Effector memory CD8-positive, alpha-beta T cell (primary cell): ENCODE results near the gene CDC37.
"Not testable (repeated sequence)": the region's sequence is repeated elsewhere in the genome, so short reads cannot be mapped to it uniquely, and the experiment has no call there.

Experiments used
- ATAC-seq: fragments of 150-1000 bp; cut with Tn5 transposase; replicated peaks from 2 replicates; pipeline ENCODE4 v1.10.0; 2021; ENCODE audit warnings: mild to moderate bottlenecking, moderate library complexity
- DNase-seq, 3 experiments: peaks; one replicate each; pipeline ENCODE4 v3.0.0; 2021
- H3K27ac Mint-ChIP-seq, 2 donors: one replicate each; pipeline ENCODE4 v1.8.0; 2022; ENCODE audit warnings: mild to moderate bottlenecking in 2 of 2, mixed read lengths in 2 of 2, moderate library complexity in 2 of 2
- H3K27me3 Mint-ChIP-seq, 2 donors: one replicate each; pipeline ENCODE4 v1.8.0; 2022; ENCODE audit warnings: mixed read lengths in 2 of 2
- H3K36me3 Mint-ChIP-seq: one replicate; pipeline ENCODE4 v1.8.0; 2022; ENCODE audit warnings: mild to moderate bottlenecking, moderate library complexity, mixed read lengths; ENCODE audit not compliant: insufficient read depth
- H3K4me1 Mint-ChIP-seq, 2 donors: one replicate each; pipeline ENCODE4 v1.8.0; 2022; ENCODE audit warnings: low read depth in 2 of 2, mixed read lengths in 2 of 2
- H3K4me3 Mint-ChIP-seq, 2 donors: one replicate each; pipeline ENCODE4 v1.8.0; 2022; ENCODE audit warnings: mild to moderate bottlenecking in 2 of 2, mixed read lengths in 2 of 2, moderate library complexity in 2 of 2
- H3K9me3 Mint-ChIP-seq, 2 donors: one replicate each; pipeline ENCODE4 v1.8.0; 2022; ENCODE audit warnings: mixed read lengths in 2 of 2

The CDC37 gene

DNA sequence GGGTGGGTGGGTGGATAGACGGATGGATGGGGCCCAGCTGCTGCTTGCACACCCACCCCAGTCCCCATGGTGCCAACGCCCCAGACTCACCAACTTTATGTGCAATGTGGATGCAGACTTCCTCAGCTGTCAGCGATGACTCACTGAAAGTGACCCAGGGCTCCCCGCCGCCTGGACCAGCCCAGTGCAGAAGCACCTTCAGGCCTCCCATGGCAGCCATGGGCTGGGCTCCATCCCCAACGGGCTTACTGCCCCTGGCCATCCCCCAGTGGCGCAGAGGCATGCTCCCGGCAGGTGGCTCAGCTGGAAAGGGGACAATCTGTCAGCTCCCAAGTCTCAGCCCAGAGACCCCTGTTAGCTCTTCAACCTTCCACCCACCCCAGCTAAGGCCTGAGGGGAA lies 25.2 kb downstream of the CDC37 start:
- peaks cover 20 to 22% of the 10 kb centered on the region in 2 donors for H3K4me1 Mint-ChIP-seq
- H3K4me3 Mint-ChIP-seq, result no peak overlapping the region
- no peak for DNase-seq
- ATAC-seq, result no peak
- no peaks in the 10 kb centered on the region for H3K9me3 Mint-ChIP-seq
- no peaks in the 10 kb centered on the region for H3K27me3 Mint-ChIP-seq
- peaks cover 59% of the 10 kb centered on the region for H3K36me3 Mint-ChIP-seq
- peak overlapping the region in 1 of 2 donors; percentile 52 for H3K27ac Mint-ChIP-seq

DNA sequence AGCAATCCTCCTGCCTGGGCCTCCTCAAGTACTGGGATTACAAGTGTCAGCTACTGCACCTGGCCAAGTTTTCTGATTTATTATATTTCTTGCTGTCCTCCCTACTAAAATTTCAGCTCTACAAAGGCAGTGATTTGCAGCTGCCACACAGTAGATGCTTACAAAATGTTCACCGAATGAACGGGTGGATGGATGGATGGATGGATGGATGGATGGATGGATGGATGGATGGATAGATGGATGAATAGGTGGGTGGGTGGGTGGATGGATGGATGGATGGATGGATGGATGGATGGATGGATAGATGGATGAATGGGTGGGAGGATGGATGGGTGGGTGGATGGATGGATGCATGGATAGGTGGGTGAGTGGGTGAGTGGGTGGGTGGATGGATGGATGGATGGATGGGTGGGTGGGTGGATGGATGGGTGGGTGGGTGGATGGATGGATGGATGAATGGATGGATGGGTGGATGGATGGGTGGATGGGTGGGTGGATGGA lies 26.2 kb downstream of the CDC37 start:
- Mint-ChIP-seq H3K27ac (peak overlapping the region in 1 of 2 donors; percentile 60), H3K36me3 (peaks cover 67% of the 10 kb centered on the region), H3K4me1 (peaks cover 20 to 22% of the 10 kb centered on the region in 2 donors)
- DNase-seq, H3K27me3 Mint-ChIP-seq, H3K9me3 Mint-ChIP-seq, H3K4me3 Mint-ChIP-seq, ATAC-seq: not testable (repeated sequence)

DNA sequence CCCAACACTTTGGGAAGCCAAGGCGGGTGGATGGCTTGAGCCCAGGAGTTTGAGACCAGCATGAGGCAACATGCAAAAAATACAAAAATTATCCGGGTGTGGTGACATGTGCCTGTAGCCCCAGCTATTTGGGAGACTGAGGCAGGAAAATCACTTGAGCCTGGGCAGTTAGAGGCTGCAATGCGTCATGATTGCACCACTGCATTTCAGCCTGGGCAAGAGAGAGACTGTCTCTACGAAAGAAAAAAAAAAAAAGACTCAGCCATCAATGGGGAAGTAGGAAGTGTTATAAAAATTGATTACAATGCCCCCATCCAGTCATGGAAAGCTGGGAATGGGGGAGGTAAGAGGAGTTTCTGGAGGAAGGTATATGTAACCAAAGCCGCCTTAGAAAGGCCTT lies 28.4 kb downstream of the CDC37 start:
- Mint-ChIP-seq H3K4me1 (peaks cover 12 to 16% of the 10 kb centered on the region in 2 donors), H3K36me3 (peaks cover 61% of the 10 kb centered on the region), H3K27ac (no peak overlapping the region), H3K9me3 (no peaks in the 10 kb centered on the region), H3K27me3 (no peaks in the 10 kb centered on the region), H3K4me3 (no peak overlapping the region)
- ATAC-seq (no peak), DNase-seq (no peak)

DNA sequence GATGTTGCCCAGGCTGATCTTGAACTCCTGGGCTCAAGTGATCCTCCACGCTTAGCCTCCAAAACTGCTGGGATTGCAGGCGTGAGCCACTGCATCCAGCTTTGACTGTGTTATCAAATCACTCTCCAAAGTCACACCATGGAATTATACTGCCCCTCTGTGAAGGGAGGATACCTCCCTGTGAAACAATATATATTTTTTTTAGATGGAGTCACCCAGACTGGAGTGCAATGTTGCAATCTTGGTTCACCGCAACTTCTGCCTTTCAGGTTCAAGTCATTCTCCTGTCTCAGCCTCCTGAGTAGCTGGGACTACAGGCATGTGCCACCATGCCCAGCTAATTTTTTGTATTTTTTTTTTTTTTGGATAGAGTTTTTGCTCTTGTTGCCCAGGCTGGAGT lies 30.7 kb downstream of the CDC37 start:
- Mint-ChIP-seq H3K4me1 (peaks cover 7 to 9% of the 10 kb centered on the region in 2 donors), H3K36me3 (peaks cover 75% of the 10 kb centered on the region), H3K27me3 (no peaks in the 10 kb centered on the region), H3K9me3 (no peaks in the 10 kb centered on the region), H3K27ac (peak overlapping the region in 1 of 2 donors; percentile 74), H3K4me3 (no peak overlapping the region)
- no peak for DNase-seq
- ATAC-seq, result no peak

DNA sequence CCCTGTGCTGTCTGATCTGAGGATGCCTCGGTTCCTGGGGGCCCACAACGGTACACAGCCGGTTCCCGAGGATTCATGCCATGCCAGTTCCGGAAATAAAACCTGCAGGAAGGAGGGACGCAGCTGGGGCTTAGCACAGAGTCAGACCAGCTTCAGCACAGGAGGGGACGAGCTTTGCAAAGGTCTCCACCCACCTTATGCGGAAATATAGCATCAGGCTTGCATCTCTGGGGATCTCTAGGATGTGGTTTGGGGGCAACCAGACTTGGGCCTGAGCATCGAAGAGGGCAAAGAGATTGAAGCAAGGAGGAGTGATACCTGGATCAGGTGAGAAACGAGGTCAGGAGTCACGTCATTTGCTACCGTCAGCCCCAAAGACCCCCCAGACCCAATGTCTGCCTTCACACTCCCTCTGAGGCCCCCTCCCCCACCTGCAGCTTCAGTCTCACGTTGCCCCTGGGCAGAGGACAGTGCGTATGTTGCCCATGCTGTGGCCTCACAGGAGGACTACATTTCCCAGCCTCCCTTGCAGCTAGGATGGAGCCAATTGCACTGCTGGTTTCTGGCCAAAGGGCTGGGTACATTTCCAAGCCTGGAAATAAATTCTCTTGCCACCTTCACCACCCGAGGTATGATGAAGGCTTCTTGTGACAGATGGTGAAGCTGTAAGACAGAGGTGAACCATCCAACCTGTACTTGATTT lies 35.1 kb downstream of the CDC37 start:
- no peak for ATAC-seq
- Mint-ChIP-seq H3K36me3 (peaks cover 77% of the 10 kb centered on the region), H3K9me3 (no peaks in the 10 kb centered on the region), H3K27me3 (no peaks in the 10 kb centered on the region), H3K4me1 (peaks cover 0 to 3% of the 10 kb centered on the region in 2 donors), H3K4me3 (no peak overlapping the region), H3K27ac (peak overlapping the region in 1 of 2 donors; percentile 71)
- DNase-seq, result no peak

DNA sequence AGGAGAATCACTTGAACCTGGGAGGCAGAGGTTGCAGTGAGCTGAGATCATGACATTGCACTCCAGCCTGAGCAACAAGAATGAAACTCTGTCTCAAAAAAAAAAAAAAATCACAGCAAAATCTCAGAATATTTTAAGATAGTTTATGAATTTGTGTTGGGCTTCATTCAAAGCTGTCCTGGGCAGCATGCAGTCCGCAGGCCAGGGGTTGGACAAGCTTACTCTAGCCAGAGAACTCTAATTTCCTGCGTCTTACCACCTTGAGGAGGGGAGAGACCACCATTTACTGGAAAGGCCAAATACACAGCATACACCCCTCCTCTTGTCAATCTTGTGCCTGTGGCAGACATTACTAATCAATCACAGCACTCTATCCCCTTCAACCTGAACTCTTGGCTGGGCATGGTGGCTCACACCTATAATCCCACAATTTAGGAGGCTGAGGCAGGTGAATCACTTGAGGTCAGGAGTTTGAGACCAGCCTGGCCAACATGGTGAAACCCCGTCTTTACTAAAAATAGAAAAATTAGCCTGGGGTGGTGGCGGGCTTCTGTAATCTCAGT lies 36.3 kb downstream of the CDC37 start:
- H3K4me3 Mint-ChIP-seq, ATAC-seq, H3K9me3 Mint-ChIP-seq: not testable (repeated sequence)

DNA sequence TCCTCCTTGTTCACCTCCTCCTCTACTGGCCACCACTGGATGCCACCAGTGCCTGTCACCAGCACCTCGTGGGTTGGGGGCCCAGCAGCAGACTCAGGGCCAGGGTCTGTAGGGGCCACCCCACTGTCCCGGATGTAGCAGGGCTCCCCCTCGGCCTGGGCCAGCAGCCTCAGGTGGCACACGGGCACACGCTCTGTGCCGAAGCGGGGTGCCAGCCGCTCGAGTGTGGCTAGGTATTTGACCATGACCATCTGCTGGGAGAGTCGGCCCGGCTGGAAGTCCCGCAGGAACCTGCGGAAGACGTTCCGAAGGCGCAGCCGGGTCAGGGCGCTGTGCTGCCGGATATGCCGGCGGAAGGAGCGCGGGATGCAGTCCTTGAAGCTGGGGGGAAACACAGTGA lies 37.8 kb downstream of the CDC37 start:
- Mint-ChIP-seq H3K27ac (no peak overlapping the region), H3K9me3 (no peaks in the 10 kb centered on the region), H3K36me3 (peaks cover 79% of the 10 kb centered on the region), H3K4me3 (no peak overlapping the region), H3K4me1 (peaks cover 0 to 3% of the 10 kb centered on the region in 2 donors), H3K27me3 (no peaks in the 10 kb centered on the region)
- no peak for DNase-seq
- no peak for ATAC-seq

More for the DNA sequence above, 36.3 kb downstream of the CDC37 start:
- H3K4me1 Mint-ChIP-seq, H3K27me3 Mint-ChIP-seq, H3K27ac Mint-ChIP-seq, DNase-seq: not testable (repeated sequence)
- peaks cover 73% of the 10 kb centered on the region for H3K36me3 Mint-ChIP-seq

DNA sequence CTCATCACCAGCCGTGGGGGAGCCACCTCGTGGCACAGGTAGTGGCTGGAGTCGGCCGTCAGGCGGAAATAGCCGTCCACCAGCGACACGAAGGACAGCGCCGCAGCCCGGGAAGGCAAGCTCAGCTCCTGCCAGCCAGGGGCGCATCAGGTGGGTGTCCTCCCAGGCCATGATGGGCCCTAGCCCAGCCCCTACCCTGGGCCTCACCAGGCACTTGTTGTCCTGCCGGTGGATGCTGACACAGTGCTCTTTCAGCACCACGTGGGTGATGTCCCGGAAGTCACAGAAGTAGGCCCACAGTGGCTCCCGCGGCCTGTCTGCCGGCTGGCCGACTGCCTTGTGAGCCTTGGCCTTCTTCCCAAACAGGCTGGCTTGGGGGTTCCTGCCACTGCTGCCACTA lies 38.7 kb downstream of the CDC37 start:
- H3K4me1 Mint-ChIP-seq, result peaks cover 0 to 3% of the 10 kb centered on the region in 2 donors
- no peak for ATAC-seq
- no peak overlapping the region for H3K27ac Mint-ChIP-seq
- H3K9me3 Mint-ChIP-seq, result no peaks in the 10 kb centered on the region
- H3K27me3 Mint-ChIP-seq, result no peaks in the 10 kb centered on the region
- peaks cover 77% of the 10 kb centered on the region for H3K36me3 Mint-ChIP-seq
- H3K4me3 Mint-ChIP-seq, result no peak overlapping the region
- no peak for DNase-seq

DNA sequence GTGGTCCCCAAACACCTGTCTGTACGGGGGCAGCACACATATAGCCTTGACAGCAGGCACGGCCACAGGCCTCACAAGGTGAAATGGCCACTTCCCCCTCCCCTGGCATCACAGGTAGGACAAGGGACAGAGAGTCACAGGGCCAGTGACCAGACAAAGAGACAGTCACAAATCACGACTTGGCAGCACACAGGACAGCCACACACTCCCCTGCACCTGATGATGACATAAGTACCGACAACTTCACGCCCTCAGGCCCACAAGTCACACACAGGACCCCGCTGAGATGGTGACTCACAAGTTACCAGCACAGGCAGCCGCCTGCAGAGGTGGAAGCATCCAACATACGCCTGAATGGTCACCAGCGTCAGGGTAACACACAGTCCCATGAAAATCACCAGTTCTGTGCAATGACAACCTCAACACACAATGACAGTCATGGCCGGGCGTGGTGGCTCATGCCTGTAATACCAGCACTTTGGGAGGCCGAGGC lies 39.5 kb downstream of the CDC37 start:
- ATAC-seq (no peak), DNase-seq (no peak)
- H3K27ac Mint-ChIP-seq, result peak overlapping the region in 1 of 2 donors; percentile 80
- H3K9me3 Mint-ChIP-seq, result no peaks in the 10 kb centered on the region
- no peaks in the 10 kb centered on the region for H3K4me1 Mint-ChIP-seq
- H3K4me3 Mint-ChIP-seq, result no peak overlapping the region
- peaks cover 75% of the 10 kb centered on the region for H3K36me3 Mint-ChIP-seq
- H3K27me3 Mint-ChIP-seq, result no peaks in the 10 kb centered on the region

DNA sequence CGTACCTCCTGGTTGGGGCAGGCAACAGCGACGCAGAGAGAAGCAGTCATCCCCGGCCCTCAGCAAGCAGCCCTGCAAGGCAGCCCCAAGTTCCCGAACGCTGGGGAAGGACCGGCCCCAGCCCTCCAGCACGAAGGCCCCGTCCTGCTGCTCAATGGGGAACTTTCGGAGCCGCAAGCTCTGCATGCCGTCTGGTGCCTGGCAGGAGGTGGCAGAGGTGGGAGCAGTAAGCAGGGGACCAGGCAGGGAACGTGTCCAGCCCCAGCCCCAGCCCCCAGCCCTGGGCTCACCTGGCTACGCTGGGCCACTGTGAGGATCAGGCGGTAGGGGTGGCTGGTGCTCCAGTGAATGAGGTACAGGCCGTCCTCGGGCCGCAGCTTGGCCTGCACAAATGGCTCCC lies 41.1 kb downstream of the CDC37 start:
- Mint-ChIP-seq H3K27ac (no peak overlapping the region), H3K4me3 (no peak overlapping the region), H3K9me3 (no peaks in the 10 kb centered on the region), H3K36me3 (peaks cover 75% of the 10 kb centered on the region), H3K4me1 (no peaks in the 10 kb centered on the region), H3K27me3 (no peaks in the 10 kb centered on the region)
- DNase-seq, result no peak
- no peak for ATAC-seq

DNA sequence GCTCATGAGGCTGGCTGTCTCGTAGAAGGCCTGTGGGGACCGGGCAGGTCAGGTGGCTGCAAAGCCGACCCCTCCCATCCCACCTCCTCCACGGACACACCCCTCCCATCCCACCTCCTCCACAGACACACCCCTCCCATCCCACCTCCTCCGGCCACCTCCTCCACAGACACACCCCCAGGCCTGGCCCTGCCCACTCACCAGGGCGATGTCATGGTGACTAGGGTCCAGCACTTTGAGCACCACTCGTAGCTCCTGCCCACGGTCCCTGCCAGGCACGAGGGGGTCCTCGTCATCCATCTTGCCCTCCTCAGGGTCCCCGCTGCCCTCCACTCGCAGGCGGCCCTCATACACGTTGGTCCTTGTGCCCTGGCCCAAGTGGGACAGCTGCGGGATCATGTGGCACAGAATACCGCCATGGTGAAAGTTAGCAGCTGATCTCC lies 41.8 kb downstream of the CDC37 start:
- no peaks in the 10 kb centered on the region for H3K4me1 Mint-ChIP-seq
- H3K4me3 Mint-ChIP-seq, result no peak overlapping the region
- no peak for ATAC-seq
- H3K36me3 Mint-ChIP-seq, result peaks cover 71% of the 10 kb centered on the region
- H3K27ac Mint-ChIP-seq, result no peak overlapping the region
- DNase-seq, result no peak
- H3K9me3 Mint-ChIP-seq, result no peaks in the 10 kb centered on the region
- H3K27me3 Mint-ChIP-seq, result no peaks in the 10 kb centered on the region

DNA sequence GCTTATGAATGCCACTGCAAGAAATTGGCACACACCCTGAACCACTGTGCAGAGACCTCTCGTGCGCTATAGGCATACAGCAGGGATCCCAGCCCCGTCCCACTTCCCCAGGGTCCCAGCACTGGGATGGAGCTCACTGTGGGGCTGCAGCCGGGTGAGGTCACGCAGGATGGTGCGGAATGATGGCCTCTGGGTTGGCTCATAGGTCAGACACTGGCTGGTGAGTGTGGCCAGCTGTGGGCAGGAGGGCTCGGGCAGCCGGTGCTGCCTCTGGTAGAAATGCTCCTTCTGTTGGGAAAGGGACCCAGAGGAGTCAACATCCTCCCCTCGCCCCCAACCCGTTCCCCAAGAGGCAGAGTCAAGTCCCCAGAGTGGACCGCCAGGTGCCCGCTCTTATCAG lies 46.9 kb downstream of the CDC37 start:
- no peak for ATAC-seq
- Mint-ChIP-seq H3K27me3 (no peaks in the 10 kb centered on the region), H3K4me3 (no peak overlapping the region), H3K27ac (no peak overlapping the region), H3K9me3 (no peaks in the 10 kb centered on the region), H3K36me3 (peaks cover 82% of the 10 kb centered on the region), H3K4me1 (no peaks in the 10 kb centered on the region)
- DNase-seq, result no peak

DNA sequence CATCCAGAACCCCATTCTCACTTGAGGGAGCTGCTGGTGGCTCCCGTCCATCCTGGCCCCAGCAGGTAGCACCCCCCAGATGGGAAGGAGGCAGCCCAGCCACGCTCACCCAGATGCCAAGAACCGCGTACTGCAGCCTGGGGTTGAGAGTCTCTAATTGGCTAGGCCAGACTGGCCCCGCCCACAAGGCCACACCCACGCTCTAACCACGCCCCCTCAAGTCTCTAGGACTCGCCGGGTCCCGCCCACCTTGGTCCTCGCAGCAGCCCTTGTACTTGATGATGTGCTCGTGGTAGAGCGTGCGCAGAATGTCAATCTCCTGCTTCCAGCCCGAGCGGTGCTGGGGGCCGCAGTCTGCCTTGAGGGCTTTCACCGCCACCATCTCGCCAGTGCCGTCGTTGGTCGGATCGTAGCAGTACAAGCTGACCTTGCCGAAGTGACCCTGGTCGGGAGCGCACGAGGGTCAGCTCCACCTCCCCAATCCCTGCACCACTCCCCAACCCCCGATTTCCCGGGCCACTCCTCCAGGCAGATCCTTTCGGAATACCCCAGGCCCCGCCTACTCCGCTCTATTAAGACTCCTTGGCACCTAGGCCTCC lies 49.5 kb downstream of the CDC37 start:
- DNase-seq (peak in 1 of 3 experiments; percentile 12), ATAC-seq (peak; percentile 29)
- Mint-ChIP-seq H3K4me3 (no peak overlapping the region), H3K9me3 (no peaks in the 10 kb centered on the region), H3K36me3 (peaks cover 81% of the 10 kb centered on the region), H3K27me3 (no peaks in the 10 kb centered on the region), H3K4me1 (no peaks in the 10 kb centered on the region), H3K27ac (peak overlapping the region in 1 of 2 donors; percentile 68)
